Dedifferentiated amniotic fluid mesenchymal stem cell (primary cell): ENCODE measurements around the gene BTNL9.
"Not testable (repeated sequence)": the region's sequence is repeated elsewhere in the genome, so short reads cannot be mapped to it uniquely, and the experiment has no call there.

Experiments
- DNase-seq: peaks from one replicate; pipeline ENCODE4 v3.0.0-alpha.2; 2016; ENCODE audit errors: extremely low spot score

The BTNL9 gene

DNA sequence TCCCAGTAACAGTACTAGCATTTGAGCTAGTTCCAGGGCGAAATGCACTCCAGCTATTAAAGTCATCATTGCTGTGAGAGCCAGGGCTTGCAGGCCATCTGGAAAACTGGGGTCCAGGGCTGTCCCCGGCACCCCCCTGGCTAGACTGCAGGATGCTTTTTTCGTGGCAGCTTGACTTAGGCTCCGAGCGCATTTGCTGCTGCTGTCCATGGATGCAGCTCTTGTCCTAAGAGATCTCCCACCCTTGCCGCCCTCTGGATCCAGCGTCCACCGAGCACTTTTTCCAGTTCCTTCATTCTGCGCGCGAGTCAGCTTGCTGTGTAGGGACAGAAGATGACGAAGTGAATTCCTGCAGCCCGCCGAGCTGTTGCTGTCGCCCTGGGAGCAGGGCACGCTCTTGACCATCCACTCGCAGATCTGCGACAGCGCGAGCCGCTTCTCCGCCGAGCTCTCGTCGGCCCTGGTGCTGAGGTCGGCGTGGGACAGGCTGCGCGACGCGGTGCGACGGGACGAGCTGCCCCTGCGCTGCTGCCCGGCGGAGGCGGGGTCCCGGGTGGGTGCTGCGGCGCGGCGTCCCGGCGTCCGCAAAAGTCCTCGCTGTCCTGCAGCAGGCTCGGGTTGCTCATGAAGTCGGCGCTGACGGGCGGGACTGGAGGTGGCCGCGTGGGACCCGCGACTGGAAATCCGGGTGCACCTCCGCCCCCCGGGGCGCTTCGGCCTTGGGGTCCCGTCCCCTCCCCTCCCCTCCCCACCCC lies 60.2 kb downstream of the BTNL9 start:
- DNase-seq = no peak

DNA sequence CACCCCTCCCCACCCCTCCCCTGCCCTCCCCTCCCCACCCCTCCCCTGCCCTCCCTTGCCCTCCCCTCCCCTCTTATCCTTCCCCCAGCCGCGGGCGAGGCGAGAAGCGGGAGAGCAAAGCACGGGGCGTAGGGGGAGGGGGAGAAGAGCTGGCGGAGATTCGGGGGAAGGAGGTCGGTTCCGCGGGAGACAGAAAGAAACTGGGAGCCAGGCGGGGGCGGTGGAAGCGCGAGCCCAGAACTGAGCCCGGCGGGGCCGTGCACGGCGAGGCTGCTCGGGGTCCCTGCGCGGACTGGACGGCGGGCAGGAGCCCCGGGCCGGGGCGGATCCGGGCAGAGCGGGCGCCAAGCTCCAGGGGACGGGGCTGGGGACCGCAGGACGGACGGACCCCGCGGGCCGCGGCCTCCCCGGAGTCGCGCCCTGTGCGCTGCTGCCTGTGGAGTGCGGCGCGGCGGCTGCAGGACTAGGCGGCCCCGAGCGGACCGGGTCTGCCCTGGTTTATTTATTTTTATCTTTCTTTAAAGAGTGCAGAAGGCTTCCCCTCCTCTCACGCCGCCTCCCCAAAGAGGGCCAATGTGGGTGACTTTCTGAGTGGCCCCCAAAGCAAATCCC lies 61.1 kb downstream of the BTNL9 start:
- not testable (repeated sequence) for DNase-seq

DNA sequence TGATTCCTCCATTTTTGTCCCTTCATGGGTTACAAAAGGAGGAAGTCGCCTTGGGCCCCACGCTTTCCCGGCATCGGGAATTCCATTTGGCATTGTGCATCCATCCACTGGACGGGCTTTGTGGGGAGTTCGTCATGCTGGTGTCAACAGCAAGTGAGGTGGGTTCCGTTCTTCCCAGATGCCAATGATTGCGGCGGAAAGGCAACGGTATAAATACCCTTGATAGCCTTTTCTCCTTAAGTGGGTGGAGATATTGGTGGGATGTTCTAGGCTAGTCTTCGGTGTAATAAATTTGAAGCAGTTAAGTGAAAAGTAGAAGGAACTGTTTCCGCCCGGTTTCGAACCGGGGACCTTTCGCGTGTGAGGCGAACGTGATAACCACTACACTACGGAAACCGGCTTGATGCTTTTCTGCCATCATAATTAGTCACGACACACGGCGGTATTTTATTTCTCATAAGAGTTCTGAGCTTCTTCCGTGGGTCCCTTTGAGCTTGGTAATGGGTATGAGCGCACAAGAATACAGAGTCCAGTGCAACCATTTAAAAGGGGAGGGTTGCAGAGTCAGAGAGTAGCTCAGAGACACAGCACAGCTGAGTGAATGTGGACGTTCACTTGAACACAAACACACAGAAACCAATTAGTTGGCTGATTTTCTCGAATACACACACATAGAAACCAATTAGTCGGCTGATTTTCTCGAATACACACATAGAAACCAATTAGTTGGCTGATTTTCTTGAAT lies 62.0 kb downstream of the BTNL9 start:
- DNase-seq = not testable (repeated sequence)

DNA sequence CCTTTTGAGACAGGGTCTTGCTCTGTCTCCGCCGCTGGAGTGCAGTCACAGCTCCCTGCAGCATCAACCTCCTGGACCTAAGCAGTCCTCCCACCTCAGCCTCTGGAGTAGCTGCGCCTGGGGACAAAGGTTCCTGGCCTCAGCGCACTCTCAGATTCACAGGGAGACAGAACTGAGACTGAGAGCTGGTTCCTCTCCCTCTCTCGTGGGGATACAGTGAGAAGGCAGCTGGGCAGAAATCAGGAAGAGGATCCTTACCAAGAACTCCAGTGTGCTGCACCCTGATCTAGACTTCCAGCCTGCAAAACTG lies 64.1 kb downstream of the BTNL9 start:
- not testable (repeated sequence) for DNase-seq

DNA sequence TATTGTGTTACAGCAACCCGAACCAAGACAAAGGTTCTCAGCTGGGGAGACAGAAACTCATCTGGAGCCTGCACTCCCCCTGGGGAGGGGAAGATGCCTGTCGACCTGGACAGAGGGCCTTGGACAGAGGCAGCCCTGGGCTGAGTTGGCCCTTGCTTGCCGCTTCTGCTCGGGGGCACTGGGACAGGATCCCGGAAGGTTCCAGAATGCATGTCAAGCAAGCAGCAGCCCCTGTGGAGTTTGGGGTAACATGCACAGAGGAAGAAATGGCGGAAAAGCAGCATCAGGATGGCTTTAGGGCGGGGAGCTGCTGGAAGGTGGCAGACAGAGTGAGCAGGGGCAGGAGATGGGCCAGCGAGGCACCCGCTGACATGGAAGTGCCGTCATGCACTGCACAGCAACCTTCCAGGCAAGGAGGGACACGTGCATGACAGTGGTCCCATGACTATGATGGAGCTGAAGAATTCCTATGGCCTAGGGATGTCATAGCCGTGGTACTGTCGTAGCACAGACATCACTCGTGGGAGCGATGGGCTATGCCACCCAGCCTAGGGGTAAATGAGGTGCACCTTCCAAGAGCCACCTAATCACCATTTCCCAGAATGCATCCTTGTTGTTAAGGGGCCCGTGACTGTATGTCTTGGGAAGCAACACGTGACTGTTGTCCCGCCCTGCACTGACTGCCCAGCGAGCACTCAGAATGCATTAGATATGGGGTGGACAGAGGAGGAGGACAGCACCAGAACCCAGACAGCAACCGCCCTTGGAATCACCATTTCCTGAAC lies 64.7 kb downstream of the BTNL9 start:
- DNase-seq = not testable (repeated sequence)

DNA sequence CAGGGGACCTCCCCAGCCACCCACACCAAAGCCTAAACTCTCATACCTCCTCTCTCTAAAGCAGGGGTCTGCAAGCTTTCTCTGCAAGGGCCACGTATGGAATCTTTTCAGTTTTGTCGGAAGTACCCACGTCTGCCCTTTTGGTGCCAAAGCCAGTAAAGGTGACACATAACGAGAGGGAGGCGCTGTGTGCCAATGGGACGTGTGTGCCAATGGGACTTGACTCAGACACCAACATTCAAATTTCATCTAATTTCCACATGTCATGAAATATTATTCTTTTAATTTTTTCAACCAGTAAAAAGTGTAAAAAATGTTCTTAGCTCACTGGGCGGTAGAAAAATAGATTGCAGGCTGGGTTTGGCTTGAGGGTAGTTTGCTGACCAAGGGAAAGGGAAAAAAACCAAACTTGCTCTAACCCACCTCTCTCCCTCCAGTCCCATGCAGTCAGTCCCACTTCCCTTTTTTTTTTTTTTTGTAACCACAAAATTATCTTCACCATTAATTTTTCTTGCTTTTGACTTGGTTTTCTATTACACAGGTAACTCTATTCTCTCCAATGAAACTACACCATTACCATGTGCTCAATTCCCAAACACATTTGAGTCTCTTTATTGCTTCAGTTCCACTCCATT lies 65.4 kb downstream of the BTNL9 start:
- DNase-seq = no peak

DNA sequence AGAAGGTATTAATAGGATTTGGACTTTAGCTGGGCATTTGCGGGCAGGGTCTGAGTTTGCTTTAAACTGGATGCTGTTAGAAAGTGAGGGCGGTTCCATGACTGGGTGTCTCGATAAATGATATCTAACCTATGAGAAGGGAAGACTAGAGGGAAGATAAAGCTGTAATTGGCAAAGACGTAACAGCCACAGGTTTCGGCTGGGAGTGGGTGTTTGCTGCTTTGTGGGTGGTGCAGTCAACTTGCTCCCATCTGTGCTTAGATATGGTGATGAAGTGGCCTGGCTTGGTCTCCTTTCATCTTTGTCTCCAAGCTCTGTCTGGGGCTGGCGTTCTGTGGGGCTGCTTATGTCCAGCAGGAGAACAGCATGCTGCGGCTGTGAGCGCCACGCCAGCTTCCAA lies 67.6 kb downstream of the BTNL9 start:
- no peak for DNase-seq

DNA sequence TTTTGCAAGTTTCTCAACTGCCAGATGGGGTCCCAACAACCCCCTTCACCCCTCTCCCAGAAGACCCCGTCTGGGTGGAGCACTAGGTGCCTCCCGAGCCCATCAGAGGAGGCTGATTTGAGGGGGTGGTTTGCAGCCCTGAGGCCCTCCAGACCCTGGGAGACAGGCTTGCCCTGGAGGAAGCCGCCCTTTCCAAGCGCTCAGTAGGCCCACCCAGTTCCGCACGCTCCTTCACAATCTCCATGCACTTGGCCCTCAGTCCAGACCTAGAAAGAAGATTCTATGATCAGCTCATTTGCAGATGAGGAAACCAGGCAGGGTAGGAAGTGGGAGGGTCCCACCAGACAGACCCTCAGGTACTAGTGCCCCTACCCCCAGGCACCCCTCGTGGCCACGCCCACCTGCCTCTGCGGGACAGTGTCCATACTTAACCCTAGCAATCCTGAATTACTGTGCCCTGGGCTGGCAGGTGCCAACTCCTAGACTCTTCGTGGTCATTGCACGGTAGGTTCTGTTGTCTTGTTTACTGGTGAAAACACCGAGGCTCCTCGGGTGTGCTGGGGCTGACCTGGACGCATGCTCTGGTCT lies 68.6 kb downstream of the BTNL9 start:
- no peak for DNase-seq

DNA sequence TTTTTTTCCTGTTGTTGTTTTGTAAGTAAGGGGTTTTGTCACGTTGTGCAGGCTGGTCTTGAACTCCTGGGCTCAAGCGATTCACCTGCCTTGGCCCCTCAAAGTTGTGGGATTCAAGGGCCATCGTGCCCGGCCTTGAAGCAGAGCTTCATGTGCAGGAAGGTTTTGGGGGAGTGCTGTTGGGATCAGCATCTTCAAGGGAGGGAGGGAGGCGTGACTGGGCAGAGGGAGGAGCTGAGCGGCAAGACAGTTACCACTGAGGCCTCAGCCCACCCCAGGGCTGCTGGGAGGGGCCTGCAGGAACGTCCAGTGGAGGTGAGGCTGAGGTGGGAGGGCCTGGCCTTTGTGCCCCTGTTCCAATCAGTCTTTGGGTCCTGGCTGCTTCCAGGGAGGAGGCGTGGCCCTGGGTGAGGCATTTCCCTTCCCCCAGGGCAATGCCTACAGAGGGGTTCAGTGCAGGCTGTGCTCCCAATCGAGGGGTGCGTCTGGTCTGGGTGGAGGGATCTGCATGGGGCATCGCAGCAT lies 69.5 kb downstream of the BTNL9 start:
- no peak for DNase-seq

DNA sequence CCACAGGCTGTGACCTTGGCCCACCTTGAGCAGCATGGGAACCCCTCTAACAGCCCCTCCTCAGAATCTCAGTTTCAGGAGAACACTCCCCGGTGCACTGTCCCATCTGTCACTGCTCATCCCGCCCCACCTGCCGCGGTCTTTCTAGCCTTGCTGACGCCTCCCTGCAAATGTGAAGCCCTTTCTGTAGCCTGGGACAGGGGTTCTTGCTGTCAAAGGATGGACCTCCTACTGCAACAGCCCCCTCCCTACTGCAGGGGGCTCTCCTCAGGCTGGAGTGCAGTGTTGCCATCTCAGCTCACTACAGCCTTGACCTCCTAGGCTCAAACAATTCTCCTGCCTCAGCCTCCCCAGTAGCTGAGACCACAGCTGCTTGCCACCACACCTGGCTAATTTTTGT lies 70.9 kb downstream of the BTNL9 start:
- no peak for DNase-seq
